ENCODE measurements around the gene NOL6.

Gene NOL6

DNA sequence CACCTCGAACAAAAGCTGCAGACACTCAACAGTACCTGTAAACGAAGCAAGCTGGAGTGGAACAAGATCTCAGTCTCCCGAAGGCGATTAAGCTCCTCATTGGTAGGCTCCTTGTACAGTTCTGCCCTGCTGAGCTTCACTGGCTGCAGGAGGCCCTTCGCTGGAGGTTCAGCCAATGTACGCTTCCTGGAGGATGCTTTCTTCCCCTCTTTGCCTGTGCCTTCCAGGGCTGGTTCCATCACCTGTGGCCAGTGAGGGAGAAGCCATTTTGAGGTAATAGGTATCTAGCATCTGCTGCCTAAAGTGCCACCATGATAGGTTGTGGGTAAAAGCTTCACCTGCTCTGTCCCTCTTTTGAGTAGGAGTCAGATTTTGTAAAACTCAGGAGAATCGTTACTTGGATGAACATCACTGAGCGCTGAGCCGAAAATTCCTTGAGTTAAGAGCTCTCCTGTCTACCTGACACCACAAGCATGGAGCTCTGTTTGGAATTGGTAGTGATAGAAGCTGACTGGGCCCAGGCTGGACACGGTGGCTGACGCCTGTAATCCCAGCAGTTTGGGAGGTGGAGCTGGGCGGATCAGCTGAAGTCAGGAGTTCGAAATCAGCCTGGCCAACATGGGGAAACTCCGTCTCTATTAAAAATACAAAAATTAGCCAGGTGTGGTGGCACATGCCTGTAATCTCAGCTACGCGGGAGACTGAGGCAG, 1.4 kb downstream of the NOL6 start:
- H3K36me3 ChIP-seq (ENCODE audit: low read depth): peaks cover 52% of the 10 kb centered on the region

DNA sequence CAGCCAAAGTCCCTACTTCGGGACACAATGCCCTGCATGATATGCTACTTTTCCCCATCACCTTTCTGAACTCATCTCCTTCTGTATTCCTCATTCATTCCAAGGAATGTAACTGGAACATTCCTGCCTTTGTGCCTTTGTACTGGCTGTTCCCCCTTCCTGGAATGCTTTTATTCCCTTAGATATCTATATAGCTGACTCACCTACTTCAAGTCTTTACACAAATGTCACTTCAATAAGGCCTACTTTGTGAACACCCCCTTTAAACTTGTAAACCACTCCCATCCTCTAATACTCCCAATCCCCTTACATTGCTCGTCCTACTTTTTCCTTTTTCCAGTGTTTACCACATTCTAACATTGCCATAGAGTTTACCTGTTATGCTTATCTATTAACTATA, 2.4 kb downstream of the NOL6 start:
- no peaks in the 10 kb centered on the region for H3K27me3 ChIP-seq (ENCODE audit: insufficient read depth, poor library complexity, severe bottlenecking)
- H3K27ac ChIP-seq (ENCODE audit: poor library complexity, severe bottlenecking): peak overlapping the region; percentile 48
- no peaks in the 10 kb centered on the region for H3K9me3 ChIP-seq (ENCODE audit: severe bottlenecking)
- H3K36me3 ChIP-seq (ENCODE audit: low read depth): peaks cover 62% of the 10 kb centered on the region
- TF ChIP-seq, protein P1, sequence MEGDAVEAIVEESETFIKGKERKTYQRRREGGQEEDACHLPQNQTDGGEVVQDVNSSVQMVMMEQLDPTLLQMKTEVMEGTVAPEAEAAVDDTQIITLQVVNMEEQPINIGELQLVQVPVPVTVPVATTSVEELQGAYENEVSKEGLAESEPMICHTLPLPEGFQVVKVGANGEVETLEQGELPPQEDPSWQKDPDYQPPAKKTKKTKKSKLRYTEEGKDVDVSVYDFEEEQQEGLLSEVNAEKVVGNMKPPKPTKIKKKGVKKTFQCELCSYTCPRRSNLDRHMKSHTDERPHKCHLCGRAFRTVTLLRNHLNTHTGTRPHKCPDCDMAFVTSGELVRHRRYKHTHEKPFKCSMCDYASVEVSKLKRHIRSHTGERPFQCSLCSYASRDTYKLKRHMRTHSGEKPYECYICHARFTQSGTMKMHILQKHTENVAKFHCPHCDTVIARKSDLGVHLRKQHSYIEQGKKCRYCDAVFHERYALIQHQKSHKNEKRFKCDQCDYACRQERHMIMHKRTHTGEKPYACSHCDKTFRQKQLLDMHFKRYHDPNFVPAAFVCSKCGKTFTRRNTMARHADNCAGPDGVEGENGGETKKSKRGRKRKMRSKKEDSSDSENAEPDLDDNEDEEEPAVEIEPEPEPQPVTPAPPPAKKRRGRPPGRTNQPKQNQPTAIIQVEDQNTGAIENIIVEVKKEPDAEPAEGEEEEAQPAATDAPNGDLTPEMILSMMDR (IDR thresholded peaks at IDR 0.05; ENCODE audit: poor library complexity, severe bottlenecking): no peak
- peaks cover 9% of the 10 kb centered on the region for H3K4me1 ChIP-seq (ENCODE audit: insufficient read depth, poor library complexity, severe bottlenecking)
- no peak overlapping the region for H3K4me3 ChIP-seq (ENCODE audit: severe bottlenecking)
- ATAC-seq (ENCODE audit: low read depth) (no peak), DNase-seq (ENCODE audit: low spot score) (no peak)

More for the DNA sequence above, 1.4 kb downstream of the NOL6 start:
- ATAC-seq (ENCODE audit: low read depth) (no peak), DNase-seq (ENCODE audit: low spot score) (no peak)
- Histone ChIP-seq H3K4me1 (ENCODE audit: insufficient read depth, poor library complexity, severe bottlenecking) (peaks cover 9% of the 10 kb centered on the region), H3K27ac (ENCODE audit: poor library complexity, severe bottlenecking) (peak overlapping the region; percentile 48), H3K4me3 (ENCODE audit: severe bottlenecking) (no peak overlapping the region), H3K9me3 (ENCODE audit: severe bottlenecking) (no peaks in the 10 kb centered on the region), H3K27me3 (ENCODE audit: insufficient read depth, poor library complexity, severe bottlenecking) (no peaks in the 10 kb centered on the region)
- TF ChIP-seq, protein P1 (IDR thresholded peaks at IDR 0.05; ENCODE audit: poor library complexity, severe bottlenecking): no peak

DNA sequence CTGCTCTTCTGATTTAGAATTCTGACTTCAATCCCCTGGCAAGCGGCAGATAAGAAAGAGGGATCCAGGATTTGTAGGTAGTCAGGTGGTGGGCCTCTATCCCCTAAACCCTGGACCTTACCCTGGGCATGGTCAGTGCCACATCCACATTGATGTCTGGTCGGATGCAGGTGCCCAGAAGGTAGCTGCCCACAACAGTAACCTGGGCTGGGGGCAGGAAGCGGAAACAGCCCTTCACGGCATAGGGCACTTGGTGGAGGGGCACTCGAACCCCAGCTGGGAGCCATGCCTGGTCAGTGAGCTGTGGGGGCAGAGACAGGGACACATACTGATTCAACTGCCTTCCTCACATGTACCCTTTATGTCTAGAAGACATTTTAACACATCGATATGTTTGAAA, 3.8 kb downstream of the NOL6 start:
- DNase-seq (ENCODE audit: low spot score): no peak
- H3K36me3 ChIP-seq (ENCODE audit: low read depth): peaks cover 75% of the 10 kb centered on the region

DNA sequence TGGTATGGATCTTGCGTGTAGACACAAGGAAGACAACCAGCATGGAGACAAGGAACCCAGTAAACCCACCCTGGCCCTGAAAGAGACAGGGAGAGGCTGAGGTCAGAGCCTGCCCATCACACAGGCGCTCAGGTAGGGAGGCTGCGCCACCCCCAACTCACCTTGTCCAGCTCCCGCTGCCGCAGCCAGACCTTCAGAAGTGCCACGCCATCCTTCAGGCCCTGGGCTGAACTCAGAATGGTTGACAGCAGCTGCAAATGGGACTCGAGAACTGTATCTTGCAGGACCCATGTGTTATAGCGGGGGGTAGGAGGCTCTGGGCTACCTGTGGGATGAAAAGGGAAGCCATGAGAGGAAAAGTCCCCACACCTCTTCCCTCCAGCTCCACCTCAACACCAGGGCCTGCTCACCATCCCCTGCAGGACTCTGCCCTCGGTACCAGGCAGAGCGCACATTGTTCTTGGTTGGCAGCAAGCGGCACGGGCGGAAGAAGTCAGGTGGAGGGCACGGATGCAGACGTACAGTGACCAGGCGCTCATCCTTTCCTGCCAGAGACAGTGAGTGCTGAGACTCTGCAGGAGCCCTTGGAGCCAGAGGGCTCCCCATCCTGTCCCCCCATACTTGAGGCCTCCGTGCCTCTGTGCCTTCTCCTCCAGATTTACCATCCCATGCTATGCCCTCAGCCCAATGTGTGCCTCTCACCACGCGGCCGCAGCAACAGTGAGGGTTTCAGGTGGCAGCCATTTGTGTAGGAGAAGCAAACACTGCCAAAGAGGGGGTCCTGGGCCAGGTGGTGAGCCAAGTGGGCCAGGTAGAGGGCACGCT, 4.7 kb downstream of the NOL6 start:
- peaks cover 81% of the 10 kb centered on the region for H3K36me3 ChIP-seq (ENCODE audit: low read depth)
- no peak for DNase-seq (ENCODE audit: low spot score)
- no peak overlapping the region for H3K27ac ChIP-seq (ENCODE audit: poor library complexity, severe bottlenecking)
- peaks cover 21% of the 10 kb centered on the region for H3K4me1 ChIP-seq (ENCODE audit: insufficient read depth, poor library complexity, severe bottlenecking)
- H3K27me3 ChIP-seq (ENCODE audit: insufficient read depth, poor library complexity, severe bottlenecking): no peaks in the 10 kb centered on the region
- H3K4me3 ChIP-seq (ENCODE audit: severe bottlenecking): no peak overlapping the region
- TF ChIP-seq, protein P1 (IDR thresholded peaks at IDR 0.05; ENCODE audit: poor library complexity, severe bottlenecking): no peak
- H3K9me3 ChIP-seq (ENCODE audit: severe bottlenecking): no peaks in the 10 kb centered on the region
- no peak for ATAC-seq (ENCODE audit: low read depth)

More for the DNA sequence above, 3.8 kb downstream of the NOL6 start:
- H3K27ac ChIP-seq (ENCODE audit: poor library complexity, severe bottlenecking): no peak overlapping the region
- H3K9me3 ChIP-seq (ENCODE audit: severe bottlenecking): no peaks in the 10 kb centered on the region
- H3K27me3 ChIP-seq (ENCODE audit: insufficient read depth, poor library complexity, severe bottlenecking): no peaks in the 10 kb centered on the region
- no peak for ATAC-seq (ENCODE audit: low read depth)
- no peak overlapping the region for H3K4me3 ChIP-seq (ENCODE audit: severe bottlenecking)
- TF ChIP-seq, protein P1 (IDR thresholded peaks at IDR 0.05; ENCODE audit: poor library complexity, severe bottlenecking): no peak
- H3K4me1 ChIP-seq (ENCODE audit: insufficient read depth, poor library complexity, severe bottlenecking): peaks cover 12% of the 10 kb centered on the region
